NB4 (cell line): ENCODE results near the gene IQCE.

Source experiments
- CTCF ChIP-seq: IDR thresholded peaks from one replicate; pipeline ENCODE4 v1.5.1; 2012; ENCODE audit warnings: low read depth, low read length
- MYC ChIP-seq: IDR thresholded peaks from 2 replicates; pipeline ENCODE4 v1.6.1; 2011; ENCODE audit warnings: low read depth, low read length
- POLR2A ChIP-seq: IDR thresholded peaks from 2 replicates; pipeline ENCODE4 v1.6.1; 2011; ENCODE audit warnings: mild to moderate bottlenecking; ENCODE audit not compliant: insufficient read length; ENCODE audit errors: extremely low read depth

- no peak for TF ChIP-seq CTCF
- TF ChIP-seq MYC: no peak
- TF ChIP-seq POLR2A: no peak
These were observed 71.2 kb downstream of the IQCE start for GRCh38 chr7:2629746-2630681.
